ENCODE data around the gene MEF2B. TPM values are rescaled to one million over a fixed set of nuclear protein-coding genes. Genes with fewer than 3 reads are reported as not detected.

The MEF2B gene
- total and polyA plus RNA-seq, 2 donors (not counting 3 experiments of a cell fraction or from before 2014, with no cell fraction given) = 0.52 to 1.2 TPM

DNA sequence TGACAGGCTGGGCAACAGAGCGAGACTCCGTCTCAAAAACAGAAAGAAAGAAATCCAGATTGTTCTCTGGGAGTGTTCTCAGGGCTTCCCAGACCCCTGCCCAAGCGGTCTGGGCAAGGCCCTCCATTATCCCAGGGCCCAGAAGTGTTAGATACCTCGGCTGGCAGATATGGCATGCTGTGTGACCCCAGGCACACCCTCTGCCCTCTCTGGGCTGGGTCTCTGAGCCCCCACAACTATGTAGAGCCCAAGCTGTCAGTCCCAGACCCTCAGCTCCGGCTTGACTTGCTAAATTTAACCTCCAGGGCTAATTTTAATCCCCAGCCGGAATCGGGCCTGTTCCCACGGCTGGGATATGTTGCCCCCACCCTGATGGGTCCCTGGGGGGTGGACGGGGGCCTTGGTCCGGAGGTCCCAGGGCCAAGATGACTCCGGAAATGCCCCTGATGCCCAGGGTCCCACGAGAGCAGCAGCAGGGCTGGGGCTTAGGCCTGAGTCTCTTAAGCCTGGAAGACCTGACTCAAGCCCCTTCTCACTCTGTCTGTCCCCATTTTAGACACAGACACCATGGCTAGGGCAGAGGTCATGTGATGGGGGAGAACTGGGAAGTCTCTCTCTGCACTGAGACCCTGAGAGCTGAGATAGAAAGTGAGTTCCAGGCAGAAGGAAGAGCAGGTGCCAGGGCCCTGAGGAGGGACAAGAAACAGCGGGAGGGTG is 17.2 kb downstream of the MEF2B start:
- FAIRE-seq (no peak), DNase-seq (ENCODE audit: low read depth, low spot score) (no peak)
- H3K4me2 ChIP-seq (ENCODE audit: insufficient read depth, low read length) = no peak overlapping the region
- H4K20me1 ChIP-seq (replicated peaks; ENCODE audit: control insufficient read depth, extremely low read depth, insufficient read depth, low read length) = no peaks in the 10 kb centered on the region
- H3K9ac ChIP-seq (replicated peaks; ENCODE audit: extremely low read depth, insufficient read depth, low read length) = no peak overlapping the region
- H3K4me1 ChIP-seq (ENCODE audit: control insufficient read depth, extremely low read depth, insufficient read depth, low read length) = no peaks in the 10 kb centered on the region
- no TSS peak for BruUV-seq (replicated peaks)
- intact Hi-C loops (cut with micrococcal nuclease) = no loop called here
- no peak overlapping the region for H3K27ac ChIP-seq (ENCODE audit: insufficient read depth, low read depth, low read length)
- dilution Hi-C loops (cut with MboI; ENCODE audit: extremely low pct_ligation_motif_present, low sequenced_read_pairs) = no loop called here
- ChIA-PET POLR2A (no interaction called here), CTCF (interaction anchor here (3.0 kb wide), 1 partner anchor 22 kb away, joined by 9 read pairs; no protein-coding TSS in a partner anchor)
- no peak overlapping the region for H3K4me3 ChIP-seq (replicated peaks in 1 of 3; ENCODE audit: insufficient read depth in 1 of 3, low read depth in 1 of 3, low read length in 3 of 3)
- TF ChIP-seq GATA2 (IDR thresholded peaks at IDR 0.05; ENCODE audit: insufficient read depth, insufficient read length, low read depth, low read length) = no peak
- no peak for TF ChIP-seq MYC (IDR thresholded peaks at IDR 0.05; ENCODE audit: low read depth, low read length)
- no peak overlapping the region for H2AFZ ChIP-seq (ENCODE audit: low read depth, low read length)
- H3K9me1 ChIP-seq (replicated peaks; ENCODE audit: control insufficient read depth, extremely low read depth, insufficient read depth, low read length) = no peaks in the 10 kb centered on the region
- H3K9me3 ChIP-seq (replicated peaks; ENCODE audit: control insufficient read depth, insufficient read depth, low read length) = no peaks in the 10 kb centered on the region
- no peaks in the 10 kb centered on the region for H3K79me2 ChIP-seq (ENCODE audit: control insufficient read depth, insufficient read depth, low read length)
- H3K36me3 ChIP-seq (ENCODE audit: control insufficient read depth in 2 of 2, extremely low read depth in 1 of 2, insufficient read depth in 2 of 2, low read length in 2 of 2) = no peaks in the 10 kb centered on the region
- no peaks in the 10 kb centered on the region for H3K27me3 ChIP-seq (ENCODE audit: control insufficient read depth in 2 of 2, insufficient read depth in 2 of 2, low read length in 2 of 2)

DNA sequence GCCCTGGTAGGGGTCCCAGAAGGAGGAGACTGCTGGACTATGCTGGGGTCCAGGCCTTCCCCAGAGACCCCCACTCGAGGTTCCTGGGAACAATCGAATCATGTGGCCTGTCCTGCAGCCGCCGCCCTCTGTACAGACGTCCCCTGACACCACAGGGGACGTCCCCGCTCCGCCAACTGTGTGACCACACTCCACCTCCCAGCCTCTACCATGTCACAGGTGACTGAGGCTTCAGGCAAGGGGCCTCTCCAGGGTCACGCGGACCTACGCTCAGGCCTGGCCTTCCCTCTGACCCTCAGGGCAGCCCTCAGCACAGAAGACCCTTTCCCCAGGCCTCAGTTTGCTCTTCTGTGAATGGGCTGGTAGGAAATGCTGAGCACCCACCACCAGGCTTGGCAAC is 18.6 kb downstream of the MEF2B start:
- intact Hi-C loops (cut with micrococcal nuclease) = no loop called here
- Histone ChIP-seq H3K36me3 (ENCODE audit: control insufficient read depth in 2 of 2, extremely low read depth in 1 of 2, insufficient read depth in 2 of 2, low read length in 2 of 2) (no peaks in the 10 kb centered on the region), H3K4me3 (replicated peaks in 1 of 3; ENCODE audit: insufficient read depth in 1 of 3, low read depth in 1 of 3, low read length in 3 of 3) (no peak overlapping the region), H3K4me2 (ENCODE audit: insufficient read depth, low read length) (no peak overlapping the region), H3K27ac (ENCODE audit: insufficient read depth, low read depth, low read length) (no peak overlapping the region), H3K9me3 (replicated peaks; ENCODE audit: control insufficient read depth, insufficient read depth, low read length) (no peaks in the 10 kb centered on the region), H3K4me1 (ENCODE audit: control insufficient read depth, extremely low read depth, insufficient read depth, low read length) (no peaks in the 10 kb centered on the region), H3K27me3 (ENCODE audit: control insufficient read depth in 2 of 2, insufficient read depth in 2 of 2, low read length in 2 of 2) (no peaks in the 10 kb centered on the region), H4K20me1 (replicated peaks; ENCODE audit: control insufficient read depth, extremely low read depth, insufficient read depth, low read length) (no peaks in the 10 kb centered on the region), H3K79me2 (ENCODE audit: control insufficient read depth, insufficient read depth, low read length) (no peaks in the 10 kb centered on the region), H3K9ac (replicated peaks; ENCODE audit: extremely low read depth, insufficient read depth, low read length) (no peak overlapping the region), H2AFZ (ENCODE audit: low read depth, low read length) (no peak overlapping the region), H3K9me1 (replicated peaks; ENCODE audit: control insufficient read depth, extremely low read depth, insufficient read depth, low read length) (no peaks in the 10 kb centered on the region)
- TF ChIP-seq MYC (IDR thresholded peaks at IDR 0.05; ENCODE audit: low read depth, low read length) (no peak), POLR2AphosphoS5 (IDR thresholded peaks at IDR 0.05; ENCODE audit: insufficient read depth, low read depth, low read length) (no peak), FOS (IDR thresholded peaks at IDR 0.05; ENCODE audit: borderline replicate concordance, insufficient read depth, low read length) (no peak), EZH2 (IDR thresholded peaks at IDR 0.05; ENCODE audit: borderline replicate concordance, low read depth, low read length, severe bottlenecking) (no peak), JUN (IDR thresholded peaks at IDR 0.05; ENCODE audit: borderline replicate concordance, insufficient read depth, insufficient read length, low read depth) (no peak), GATA2 (IDR thresholded peaks at IDR 0.05; ENCODE audit: insufficient read depth, insufficient read length, low read depth, low read length) (no peak), POLR2A (IDR thresholded peaks at IDR 0.05; ENCODE audit: low read depth, low read length) (no peak)
- TF ChIP-seq, protein P1, sequence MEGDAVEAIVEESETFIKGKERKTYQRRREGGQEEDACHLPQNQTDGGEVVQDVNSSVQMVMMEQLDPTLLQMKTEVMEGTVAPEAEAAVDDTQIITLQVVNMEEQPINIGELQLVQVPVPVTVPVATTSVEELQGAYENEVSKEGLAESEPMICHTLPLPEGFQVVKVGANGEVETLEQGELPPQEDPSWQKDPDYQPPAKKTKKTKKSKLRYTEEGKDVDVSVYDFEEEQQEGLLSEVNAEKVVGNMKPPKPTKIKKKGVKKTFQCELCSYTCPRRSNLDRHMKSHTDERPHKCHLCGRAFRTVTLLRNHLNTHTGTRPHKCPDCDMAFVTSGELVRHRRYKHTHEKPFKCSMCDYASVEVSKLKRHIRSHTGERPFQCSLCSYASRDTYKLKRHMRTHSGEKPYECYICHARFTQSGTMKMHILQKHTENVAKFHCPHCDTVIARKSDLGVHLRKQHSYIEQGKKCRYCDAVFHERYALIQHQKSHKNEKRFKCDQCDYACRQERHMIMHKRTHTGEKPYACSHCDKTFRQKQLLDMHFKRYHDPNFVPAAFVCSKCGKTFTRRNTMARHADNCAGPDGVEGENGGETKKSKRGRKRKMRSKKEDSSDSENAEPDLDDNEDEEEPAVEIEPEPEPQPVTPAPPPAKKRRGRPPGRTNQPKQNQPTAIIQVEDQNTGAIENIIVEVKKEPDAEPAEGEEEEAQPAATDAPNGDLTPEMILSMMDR (IDR thresholded peaks at IDR 0.05; ENCODE audit: extremely low read depth in 1 of 2, insufficient read depth in 1 of 2, low read depth in 1 of 2, low read length in 2 of 2) = no peak
- TF ChIP-seq, protein P2, sequence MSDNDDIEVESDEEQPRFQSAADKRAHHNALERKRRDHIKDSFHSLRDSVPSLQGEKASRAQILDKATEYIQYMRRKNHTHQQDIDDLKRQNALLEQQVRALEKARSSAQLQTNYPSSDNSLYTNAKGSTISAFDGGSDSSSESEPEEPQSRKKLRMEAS (IDR thresholded peaks at IDR 0.05; ENCODE audit: insufficient read depth, insufficient read length) = no peak
- BruUV-seq (replicated peaks) = no TSS peak
- FAIRE-seq (no peak), DNase-seq (ENCODE audit: low read depth, low spot score) (no peak)
- ChIA-PET CTCF (no interaction called here), POLR2A (no interaction called here)
- dilution Hi-C loops (cut with MboI; ENCODE audit: extremely low pct_ligation_motif_present, low sequenced_read_pairs) = no loop called here
